DMS53 treated with DMSO at 0.1 percent for 48 hours (cell line): ENCODE measurements around the gene CXCR4.

Source experiments
- DNase-seq: peaks from one replicate; lab custom pipeline; 2025; ENCODE audit not compliant: unreplicated experiment; lab: John Stamatoyannopoulos, UW

CXCR4 gene

GRCh38 chr2:136117909-136118818, at the start of gene CXCR4:
TSS of gene CXCR4 (minus strand) at chr2:136118149. CDS start at chr2:136118060, 89 bp downstream.
- DNase-seq: peak; percentile 13

GRCh38 chr2:136164280-136164776, 46.4 kb upstream of the CXCR4 start:
- DNase-seq: no peak

- no peak for DNase-seq
Observed at GRCh38 chr2:136162438-136162837, 44.5 kb upstream of the CXCR4 start.

- DNase-seq: no peak
Observed at GRCh38 chr2:136156411-136156810, 38.5 kb upstream of the CXCR4 start.

- DNase-seq: no peak
Observed at GRCh38 chr2:136154384-136154783, 36.4 kb upstream of the CXCR4 start.

GRCh38 chr2:136151021-136151971, 33.3 kb upstream of the CXCR4 start:
- no peak for DNase-seq

GRCh38 chr2:136149011-136149410, 31.1 kb upstream of the CXCR4 start:
- DNase-seq: no peak

- DNase-seq: no peak
Observed at GRCh38 chr2:136146564-136146963, 28.6 kb upstream of the CXCR4 start.

- DNase-seq: no peak
Observed at GRCh38 chr2:136143603-136144451, 25.9 kb upstream of the CXCR4 start.

- DNase-seq: peak; percentile 31
Observed at GRCh38 chr2:136141510-136142149, 23.7 kb upstream of the CXCR4 start.

GRCh38 chr2:136139631-136140030, 21.7 kb upstream of the CXCR4 start:
- no peak for DNase-seq

GRCh38 chr2:136137982-136138381, 20.0 kb upstream of the CXCR4 start:
- no peak for DNase-seq

GRCh38 chr2:136136931-136137330, 19.0 kb upstream of the CXCR4 start:
- DNase-seq: no peak

GRCh38 chr2:136135921-136136906, 18.3 kb upstream of the CXCR4 start:
- DNase-seq: no peak

GRCh38 chr2:136135462-136135861, 17.5 kb upstream of the CXCR4 start:
- no peak for DNase-seq

GRCh38 chr2:136134126-136134525, 16.2 kb upstream of the CXCR4 start:
- DNase-seq: no peak

- no peak for DNase-seq
Observed at GRCh38 chr2:136133586-136133985, 15.6 kb upstream of the CXCR4 start.

GRCh38 chr2:136133176-136133575, 15.2 kb upstream of the CXCR4 start:
- no peak for DNase-seq

GRCh38 chr2:136132825-136133155, 14.8 kb upstream of the CXCR4 start:
- DNase-seq: no peak
